ENCODE measurements around the gene PWWP2B. TPM values are rescaled to one million over a fixed set of nuclear protein-coding genes. Genes with fewer than 3 reads are reported as not detected.

The PWWP2B gene
- total and polyA plus RNA-seq, 2 of the 8 experiments (the other 6 are each of a cell fraction or from before 2014, with no cell fraction given), result 5.3 to 10.8 TPM

GRCh38 chr10:132415956-132416355, 19.0 kb downstream of the PWWP2B start:
- Histone ChIP-seq H4K8ac (ENCODE audit: extremely low read depth, insufficient read depth, low read length) (no peak overlapping the region; the same call in 1 of the 2 replicates), H4K91ac (replicated peaks; ENCODE audit: insufficient read length, low read length) (no peak overlapping the region), H4K5ac (ENCODE audit: insufficient read length, low read depth, low read length) (no peak overlapping the region), H3K23me2 (ENCODE audit: low read depth, low read length) (peaks cover 11% of the 10 kb centered on the region; the same call in 1 of the 2 replicates), H3K27ac (ENCODE audit: low read depth, low read length) (no peak overlapping the region), H3K79me2 (ENCODE audit: control insufficient read depth in 1 of 2, insufficient read depth in 2 of 2, low read length in 2 of 2) (peaks cover 0 to 4% of the 10 kb centered on the region in 2 experiments; a peak in 1 of 4 replicates), H3K23ac (ENCODE audit: insufficient read length) (no peak overlapping the region), H3K36me3 (ENCODE audit: control insufficient read depth in 2 of 4, insufficient read depth in 4 of 4, low read length in 3 of 4) (no peaks in the 10 kb centered on the region), H2BK15ac (ENCODE audit: low read length) (no peak overlapping the region), H3K27me3 (replicated peaks in 1 of 4; ENCODE audit: control insufficient read depth in 3 of 4, extremely low read depth in 1 of 4, insufficient read depth in 3 of 4, low read length in 3 of 4) (0 out of 7 replicates have a peak, but pooled peaks cover 0 to 2% (median 0%) of the 10 kb centered on the region in 4 experiments), H3K79me1 (ENCODE audit: low read depth, low read length) (peaks cover 4% of the 10 kb centered on the region; the same call in 1 of the 2 replicates), H3K4ac (replicated peaks; ENCODE audit: insufficient read length, low read depth, low read length) (peak overlapping the region; percentile 49), H2BK20ac (ENCODE audit: low read length) (no peak overlapping the region), H4K20me1 (replicated peaks in 1 of 2; ENCODE audit: control insufficient read depth in 1 of 2, insufficient read depth in 2 of 2, low read length in 2 of 2) (peaks cover 0 to 6% of the 10 kb centered on the region in 2 experiments), H2BK120ac (replicated peaks; ENCODE audit: low read depth, low read length) (no peak overlapping the region), H2AFZ (ENCODE audit: low read length) (no peak overlapping the region), H3K9me3 (ENCODE audit: insufficient read depth in 2 of 2, low read depth in 1 of 2, low read length in 1 of 2) (no peaks in the 10 kb centered on the region), H3K9ac (replicated peaks in 1 of 4; ENCODE audit: extremely low read depth in 1 of 4, low read depth in 3 of 4, low read length in 3 of 4) (no peak overlapping the region; a peak in 1 of 7 replicates), H2AK5ac (ENCODE audit: low read depth, low read length) (no peak overlapping the region; the same call in 1 of the 2 replicates), H3K14ac (ENCODE audit: insufficient read length) (no peak overlapping the region), H2BK5ac (ENCODE audit: low read depth, low read length) (peak overlapping the region; percentile 13; the same call in 1 of the 2 replicates), H3K56ac (replicated peaks; ENCODE audit: insufficient read length, low read depth, low read length) (no peak overlapping the region), H3K4me3 (ENCODE audit: extremely low read depth in 1 of 4, insufficient read depth in 2 of 4, low read depth in 3 of 4, low read length in 4 of 4) (no peak overlapping the region), H3K4me1 (replicated peaks in 1 of 4; ENCODE audit: control insufficient read depth in 3 of 4, insufficient read depth in 4 of 4, low read length in 3 of 4) (peaks cover 9 to 42% (median 24%) of the 10 kb centered on the region in 4 experiments), H3K4me2 (ENCODE audit: insufficient read depth in 1 of 2, low read depth in 2 of 2, low read length in 2 of 2) (no peak overlapping the region), H2BK12ac (ENCODE audit: low read depth, low read length) (no peak overlapping the region), H3K18ac (ENCODE audit: extremely low read depth, low read length) (no peak overlapping the region; the same call in 1 of the 2 replicates)
- WGBS, 2 experiments (ENCODE audit: extremely low coverage in 1 of 2, insufficient coverage in 1 of 2, insufficient read length in 1 of 2, insufficient replicate concordance in 2 of 2, low coverage in 1 of 2, low lambda C conversion rate in 2 of 2, missing lambda C conversion rate in 1 of 2), result 97% methylated on average over 12 of the region's 22 CpGs; no CpG with 5 or more reads in 1 of the 2 experiments
- ChIA-PET CTCF (ENCODE audit: partially characterized antibody) (no interaction called here), POLR2A (ENCODE audit: partially characterized antibody) (no interaction called here)
- DNase-seq (ENCODE audit: low read depth in 1 of 2, low spot score in 2 of 2) (no peak), FAIRE-seq (no peak)
- no peak for TF ChIP-seq SIN3A (conservative IDR thresholded peaks at IDR 0.05 in 1 of 2, IDR thresholded peaks at IDR 0.05 in 1 of 2; ENCODE audit: low read depth in 1 of 2, low read length in 2 of 2)
- no peak for TF ChIP-seq HDAC6 (IDR thresholded peaks at IDR 0.05; ENCODE audit: low read depth, low read length)
- TF ChIP-seq SIRT6 (IDR thresholded peaks at IDR 0.05; ENCODE audit: low read length), result no peak
- TF ChIP-seq SIX5 (IDR thresholded peaks at IDR 0.05; ENCODE audit: low read depth, low read length), result no peak
- no peak for TF ChIP-seq CTCF (IDR thresholded peaks at IDR 0.05; ENCODE audit: control extremely low read depth in 1 of 3, insufficient read depth in 1 of 3, low read depth in 1 of 3, low read length in 3 of 3)
- no peak for TF ChIP-seq JUN (IDR thresholded peaks at IDR 0.05; ENCODE audit: low read depth, low read length)
- no peak for TF ChIP-seq POLR2AphosphoS5 (IDR thresholded peaks at IDR 0.05; ENCODE audit: low read depth, low read length)
- no peak for TF ChIP-seq SP1 (IDR thresholded peaks at IDR 0.05; ENCODE audit: low read depth, low read length)
- no peak for TF ChIP-seq FOSL1 (IDR thresholded peaks at IDR 0.05; ENCODE audit: insufficient read depth, low read depth, low read length)
- no peak for TF ChIP-seq RAD21 (IDR thresholded peaks at IDR 0.05 in 1 of 2, conservative IDR thresholded peaks at IDR 0.05 in 1 of 2; ENCODE audit: low read depth in 2 of 2, low read length in 2 of 2)
- no peak for TF ChIP-seq EZH2 (IDR thresholded peaks at IDR 0.05; ENCODE audit: low read depth, low read length, severe bottlenecking)

Data from H1 (cell line).